HG02588 (cell line): ENCODE results near the gene RASIP1.

Source experiments
- ATAC-seq: cut with Tn5 transposase; IDR thresholded peaks from one replicate; pipeline ENCODE4 v1.9.1; 2021; ENCODE audit warnings: mild to moderate bottlenecking, moderate library complexity; ENCODE audit not compliant: unreplicated experiment

RASIP1 gene

DNA sequence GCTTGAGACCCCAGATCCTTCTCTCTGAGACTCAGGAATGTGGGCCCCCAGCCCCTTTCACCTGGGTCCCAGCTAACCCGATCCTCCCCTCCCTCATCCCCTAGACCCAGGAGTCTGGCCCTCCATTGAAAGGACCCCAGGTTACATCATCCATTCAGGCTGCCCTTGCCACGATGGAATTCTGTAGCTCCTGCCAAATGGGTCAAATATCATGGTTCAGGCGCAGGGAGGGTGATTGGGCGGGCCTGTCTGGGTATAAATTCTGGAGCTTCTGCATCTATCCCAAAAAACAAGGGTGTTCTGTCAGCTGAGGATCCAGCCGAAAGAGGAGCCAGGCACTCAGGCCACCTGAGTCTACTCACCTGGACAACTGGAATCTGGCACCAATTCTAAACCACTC lies 15.4 kb upstream of the RASIP1 start:
- ATAC-seq: no peak

DNA sequence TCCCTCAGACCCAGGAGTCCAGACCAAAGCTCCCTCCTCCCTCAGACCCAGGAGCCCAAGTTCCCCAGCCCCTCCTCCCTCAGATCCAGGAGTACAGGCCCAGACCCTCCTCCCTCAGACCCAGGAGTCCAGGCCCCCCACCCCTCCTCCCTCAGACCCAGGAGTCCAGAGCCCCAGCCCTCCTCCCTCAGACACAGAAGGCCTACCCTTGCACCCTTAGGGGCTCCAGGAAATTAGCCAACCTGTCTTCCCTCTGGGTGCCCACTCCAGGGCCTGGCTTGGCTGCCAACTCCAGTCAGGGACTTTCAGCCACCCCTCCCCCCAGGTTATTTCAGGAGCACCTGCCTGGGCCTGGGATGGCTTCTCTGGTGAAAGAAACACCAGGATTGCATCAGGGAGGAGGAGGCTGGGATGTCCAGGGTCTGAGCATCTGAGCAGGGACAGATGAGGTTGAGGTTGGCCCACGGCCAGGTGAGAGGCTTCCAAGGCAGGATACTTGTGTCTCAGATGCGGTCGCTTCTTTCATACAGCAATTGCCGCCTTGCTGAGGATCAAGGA lies 14.8 kb upstream of the RASIP1 start, which contains the start of gene FGF21:
Gene FGF21, plus strand, starts transcription at position 441 of the 558 bp plus-strand sequence. CDS start 713 bp downstream, outside the sequence.
- ATAC-seq: no peak

DNA sequence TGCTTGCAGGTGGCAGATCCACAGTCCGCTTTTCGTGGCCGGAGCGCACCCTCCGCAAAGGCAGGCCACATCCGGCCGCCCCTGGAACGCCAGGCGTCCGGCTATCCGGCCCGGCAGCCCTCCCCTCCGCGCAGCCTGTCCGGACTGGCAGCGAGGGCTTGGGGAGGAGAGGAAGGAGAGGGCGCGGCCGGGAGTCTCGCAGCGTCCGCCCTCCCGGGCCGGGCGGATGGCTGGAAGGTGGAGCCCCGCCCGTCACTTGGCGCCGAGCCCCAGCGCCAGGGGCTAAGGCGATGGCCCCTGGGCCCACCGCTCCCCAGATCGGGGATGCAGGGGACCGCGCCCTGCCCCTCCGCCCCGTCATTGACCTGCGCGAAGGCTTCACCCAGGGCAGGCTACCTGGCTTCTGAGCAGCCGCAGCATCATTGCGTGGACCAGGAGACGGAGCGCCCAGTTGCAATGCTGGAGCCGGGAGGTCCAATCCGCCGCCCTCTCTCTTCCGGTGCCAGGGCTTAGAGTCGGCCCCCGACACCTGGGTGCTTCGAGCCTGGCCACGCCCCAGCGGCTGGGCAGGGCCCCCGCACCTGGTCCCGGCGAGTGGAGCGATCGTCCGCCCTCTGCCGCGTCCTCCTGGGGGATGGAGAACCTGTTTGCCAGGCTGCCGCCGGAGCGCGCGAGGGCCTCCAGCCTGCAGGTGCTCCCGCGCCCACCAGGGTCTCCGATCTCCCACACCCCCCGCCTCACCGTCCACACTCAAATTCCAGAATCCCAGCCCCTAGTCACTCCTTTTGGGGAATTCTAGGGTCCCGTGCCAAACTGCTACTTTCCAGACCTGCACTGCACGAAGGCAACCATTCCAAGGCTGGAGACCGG lies 12.3 kb upstream of the RASIP1 start, which contains the start of gene FUT1:
Gene FUT1, minus strand, starts transcription at position 146 of the 870 bp plus-strand sequence. CDS start 1,360 bp downstream, outside the sequence.
- no peak for ATAC-seq

DNA sequence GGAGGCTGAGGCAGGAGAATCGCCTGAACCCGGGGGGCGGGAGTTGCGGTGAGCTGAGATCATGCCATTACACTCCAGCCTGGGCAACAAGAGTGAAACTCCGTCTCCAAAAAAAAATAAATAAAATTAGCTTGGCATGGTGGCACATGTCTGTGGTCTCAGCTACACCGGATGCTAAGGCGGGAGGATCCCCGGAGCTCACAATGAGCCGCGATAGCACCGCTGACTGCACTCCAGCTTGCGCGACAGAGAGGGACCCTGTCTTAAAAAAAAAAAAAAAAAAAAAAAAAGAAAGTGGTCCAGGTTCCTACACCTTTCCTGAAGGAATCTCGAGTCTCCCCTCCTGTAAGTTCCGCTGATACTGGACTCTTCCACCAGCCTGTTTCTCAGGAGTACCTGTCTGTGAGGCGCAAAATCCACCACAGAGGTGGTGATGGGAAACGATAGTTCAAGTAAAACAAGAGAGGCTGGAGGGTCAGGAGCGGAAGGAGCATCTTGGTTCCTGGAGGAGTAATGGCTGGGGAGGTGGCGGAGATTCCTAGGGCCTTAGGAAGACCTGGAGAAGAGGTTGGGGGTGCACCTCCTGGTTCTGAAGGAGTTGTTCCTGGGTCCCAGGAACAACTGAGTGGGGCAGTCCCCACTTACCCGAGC lies 11.6 kb upstream of the RASIP1 start:
- ATAC-seq: no peak

DNA sequence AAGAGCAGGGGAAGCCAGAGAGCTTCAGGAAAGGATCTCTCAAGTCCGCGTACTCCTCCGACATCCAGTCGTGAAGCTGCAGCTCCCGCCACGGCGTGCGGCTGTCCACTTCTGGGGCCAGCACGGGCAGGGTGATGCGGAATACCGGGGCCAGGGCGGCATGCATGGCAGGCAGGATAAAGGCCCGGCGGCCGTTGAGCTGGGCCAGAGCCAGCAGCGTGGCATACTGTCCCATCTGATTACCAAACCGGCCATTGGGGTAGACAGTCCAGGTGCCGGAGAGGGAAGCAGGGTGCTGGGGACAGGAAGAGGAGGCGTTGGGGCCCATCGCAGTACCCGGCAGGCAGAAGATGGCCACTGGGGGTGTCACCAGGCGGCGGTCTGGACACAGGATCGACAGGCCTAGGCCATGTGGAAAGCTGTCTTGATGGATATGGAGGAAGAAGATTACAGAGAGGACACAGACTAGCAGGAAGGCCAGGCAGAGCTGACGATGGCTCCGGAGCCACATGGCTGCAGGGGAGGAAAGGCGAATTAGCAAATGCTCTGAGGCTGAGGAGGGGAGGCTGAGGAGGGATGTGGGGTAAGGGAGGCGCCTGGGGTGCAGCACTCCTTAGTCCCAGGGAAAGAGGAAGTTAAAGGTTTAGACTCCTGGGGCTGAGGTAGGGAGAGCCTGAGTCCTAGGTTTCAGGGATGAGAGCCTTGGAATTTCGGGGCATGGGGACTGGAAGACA lies 10.5 kb upstream of the RASIP1 start:
- ATAC-seq: no peak

DNA sequence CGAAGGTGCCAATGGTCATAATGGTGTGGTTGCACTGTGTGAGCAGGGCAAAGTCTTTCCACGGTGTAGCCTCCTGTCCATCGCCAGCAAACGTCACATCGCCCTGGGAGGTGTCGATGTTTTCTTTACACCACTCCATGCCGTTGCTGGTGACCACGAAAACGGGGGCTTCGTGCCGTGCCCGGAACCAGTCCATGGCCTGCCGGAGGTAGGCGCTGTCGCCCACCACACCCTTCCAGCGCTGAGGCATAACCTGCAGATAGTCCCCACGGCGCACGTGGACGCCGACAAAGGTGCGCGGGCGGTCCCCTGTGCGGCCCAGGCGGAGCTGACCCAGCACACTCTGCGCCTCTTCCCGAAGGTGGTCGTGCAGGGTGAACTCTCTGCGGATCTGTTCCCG lies 9.9 kb upstream of the RASIP1 start:
- no peak for ATAC-seq

DNA sequence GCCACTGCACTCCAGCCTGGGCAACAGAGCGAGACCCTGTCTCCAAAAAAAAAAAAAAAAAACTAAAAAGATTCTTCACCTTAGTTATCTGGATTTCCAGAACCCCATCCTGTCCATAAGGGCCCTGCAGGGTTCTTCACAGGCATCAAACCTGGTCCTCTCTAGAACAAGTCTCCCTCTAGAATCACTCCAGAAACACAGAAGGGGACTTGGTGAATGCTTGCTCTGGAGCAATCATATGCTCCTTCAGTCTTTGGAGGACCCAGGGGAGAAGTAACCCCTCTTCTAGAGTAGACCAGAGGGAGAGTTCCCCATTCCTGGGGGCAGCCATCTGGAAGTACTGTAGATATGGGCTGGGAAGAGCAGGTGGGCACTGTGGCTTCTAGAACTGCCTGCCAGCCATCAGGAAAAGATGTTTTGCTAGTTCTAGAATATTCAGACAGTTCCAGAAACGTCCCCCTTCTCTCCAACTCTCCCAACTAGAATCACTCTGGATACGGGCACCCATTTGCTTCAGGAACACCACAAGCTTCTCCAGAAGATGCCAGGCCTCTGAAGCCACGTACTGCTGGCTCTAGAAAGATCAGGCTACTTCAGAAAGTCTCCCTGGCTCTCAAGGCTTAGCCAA lies 9.3 kb upstream of the RASIP1 start:
- ATAC-seq: no peak

DNA sequence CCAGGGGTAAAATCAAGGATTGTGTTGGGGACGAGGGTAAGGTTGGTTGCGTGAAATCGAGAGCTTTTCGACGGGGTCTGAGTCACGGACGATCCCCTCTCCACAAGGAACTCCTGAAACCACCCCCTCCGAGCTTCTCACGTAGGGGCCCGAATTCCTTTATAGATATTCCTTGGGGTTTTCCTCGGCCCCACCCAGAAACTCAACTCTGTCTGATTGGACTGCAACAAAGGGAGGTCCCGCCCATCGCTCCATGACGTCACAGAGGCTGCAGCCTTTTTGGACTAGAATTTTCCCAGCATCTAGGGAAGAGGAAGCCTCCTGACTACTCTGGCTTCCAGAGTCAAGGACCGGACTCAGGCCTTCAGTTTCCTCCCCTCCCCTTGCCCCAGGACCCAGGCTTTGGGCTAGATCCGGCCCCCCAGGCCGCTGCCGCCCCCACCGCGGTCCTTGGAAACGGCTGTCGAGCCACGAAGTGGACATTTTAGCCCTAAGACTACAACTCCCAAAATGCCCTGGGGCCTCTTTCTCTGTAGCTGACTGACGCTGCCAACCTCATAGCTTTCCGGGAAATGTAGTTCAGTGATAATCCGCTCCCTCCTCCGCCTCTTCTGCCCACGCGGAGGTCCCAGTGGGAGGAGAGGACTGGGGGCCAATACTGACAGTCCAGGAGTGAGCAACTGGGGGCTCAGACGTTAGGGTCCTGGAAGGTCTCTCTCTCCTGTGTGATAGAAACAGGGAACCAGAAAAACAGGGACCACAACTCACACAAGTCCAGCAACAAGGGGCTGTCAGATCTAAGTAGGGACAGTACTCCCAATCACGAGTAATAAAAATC lies 6.5 kb upstream of the RASIP1 start, which contains the start of gene IZUMO1:
Gene IZUMO1, minus strand, starts transcription at position 172 of the 838 bp plus-strand sequence. CDS start 1,050 bp downstream, outside the sequence.
- no peak for ATAC-seq

DNA sequence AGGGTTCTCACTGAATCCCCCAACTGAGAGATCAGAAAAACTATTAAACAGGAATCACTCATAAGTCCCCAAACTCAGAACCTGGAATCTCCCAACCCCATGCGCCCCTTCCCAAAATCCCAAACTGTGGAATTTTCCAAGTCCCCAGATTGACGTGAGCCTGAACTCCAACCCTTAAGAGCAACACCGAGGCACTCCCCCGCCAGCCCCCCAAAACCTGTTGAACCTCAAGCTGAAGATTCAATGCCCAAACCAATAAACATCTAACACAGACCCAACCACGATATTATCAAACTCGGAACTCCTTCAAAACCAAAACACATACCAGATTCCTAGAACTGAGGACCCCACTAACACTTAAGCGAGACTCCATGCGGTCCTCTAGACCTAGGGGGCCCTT lies 5.7 kb upstream of the RASIP1 start:
- ATAC-seq: no peak

DNA sequence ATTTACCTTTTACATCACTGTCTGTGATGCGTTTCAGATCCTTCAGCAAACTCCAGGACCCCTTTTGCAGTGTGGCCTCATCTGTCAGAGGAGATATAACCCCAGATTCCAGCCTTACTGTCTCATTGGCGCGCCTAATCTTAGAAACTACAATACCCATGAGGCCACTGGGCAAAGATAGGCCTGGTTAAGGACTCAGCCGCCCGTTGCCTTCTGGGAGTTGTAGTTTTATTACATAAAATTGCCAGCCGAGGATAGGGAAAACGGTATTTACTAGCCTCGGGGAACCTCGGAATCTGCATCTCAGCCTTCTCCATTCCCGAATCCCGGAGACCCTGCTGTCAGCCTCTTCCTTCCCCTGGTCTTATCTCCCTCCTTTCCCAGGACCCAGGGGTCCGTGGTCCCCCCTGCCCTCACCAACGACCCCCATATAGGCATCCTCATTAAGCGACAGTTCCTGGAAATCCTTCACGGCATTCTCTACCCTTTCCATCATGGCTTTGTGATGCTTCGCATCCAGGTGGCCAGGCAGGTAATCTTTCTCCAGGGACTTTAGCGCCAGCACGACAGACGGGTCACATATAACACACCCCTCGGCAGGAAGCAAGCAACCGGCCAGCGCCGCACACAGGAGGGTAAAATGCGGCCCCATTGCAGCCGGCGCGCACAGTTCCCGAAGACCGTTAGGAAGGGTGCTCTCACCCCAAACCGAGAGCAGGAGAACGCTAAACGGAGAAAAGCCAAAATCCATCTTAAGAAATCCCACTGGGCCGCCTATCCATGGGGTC lies 5.0 kb upstream of the RASIP1 start:
- ATAC-seq: no peak

DNA sequence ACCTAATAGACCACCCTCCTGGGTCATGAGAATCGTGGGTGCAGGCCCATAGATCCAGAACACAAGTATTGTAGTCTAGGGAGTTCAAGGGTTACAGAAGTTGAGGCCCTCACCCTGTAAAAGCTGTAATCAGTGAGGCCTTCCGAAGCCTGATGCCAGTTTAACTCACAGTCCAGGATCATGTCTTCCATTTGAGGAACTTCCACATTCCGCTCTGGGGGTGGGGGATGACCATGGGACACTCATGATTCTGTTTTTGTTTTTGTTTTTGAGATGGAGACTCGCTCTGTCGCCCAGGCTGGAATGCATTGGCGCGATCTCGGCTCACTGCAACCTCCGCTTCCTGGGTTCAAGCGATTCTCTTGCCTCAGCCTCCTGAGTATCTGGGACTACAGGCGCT lies 1.7 kb upstream of the RASIP1 start:
- no peak for ATAC-seq

DNA sequence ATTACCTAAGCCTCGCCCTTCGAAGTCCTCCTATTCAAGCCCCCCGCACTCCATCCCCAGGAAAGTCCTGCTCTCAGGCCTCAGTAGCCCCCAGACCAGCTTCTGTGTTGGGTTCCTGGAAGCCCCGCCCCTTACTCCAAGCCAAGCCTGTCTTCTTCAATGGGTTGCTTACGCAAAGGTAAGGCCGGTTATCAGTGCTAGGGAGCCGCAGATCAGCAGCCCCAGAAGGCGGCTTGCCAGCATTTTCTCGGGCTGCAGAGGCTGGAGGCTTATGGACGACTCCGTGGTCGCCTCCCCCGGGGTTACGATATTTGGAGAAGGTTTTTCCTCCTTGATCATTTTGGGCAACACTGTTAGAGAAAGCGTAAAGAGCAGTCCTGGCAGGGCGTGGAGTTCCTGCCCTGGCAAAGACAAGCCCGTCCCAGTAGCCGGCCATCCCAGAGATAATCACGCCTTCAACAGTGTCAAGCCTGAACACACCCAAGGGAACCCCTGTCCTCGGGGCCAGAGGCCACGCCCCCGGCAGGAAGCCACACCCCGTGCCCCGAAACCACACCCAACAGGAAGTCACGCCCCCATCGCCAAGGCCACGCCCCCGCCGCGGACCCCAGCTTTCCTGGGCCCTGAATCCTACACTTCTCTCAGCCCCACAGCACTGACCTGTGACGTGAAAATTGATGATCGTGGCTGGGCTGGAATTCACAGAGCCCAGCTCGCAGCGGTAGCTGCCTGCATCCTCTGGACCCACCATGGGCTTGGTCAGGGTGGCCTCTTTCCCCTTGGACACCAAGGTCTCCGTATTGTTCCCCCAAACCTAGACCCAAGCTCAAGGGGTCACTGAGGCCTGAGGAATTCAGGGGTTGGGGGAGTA lies 954 bp upstream of the RASIP1 start:
- no peak for ATAC-seq

DNA sequence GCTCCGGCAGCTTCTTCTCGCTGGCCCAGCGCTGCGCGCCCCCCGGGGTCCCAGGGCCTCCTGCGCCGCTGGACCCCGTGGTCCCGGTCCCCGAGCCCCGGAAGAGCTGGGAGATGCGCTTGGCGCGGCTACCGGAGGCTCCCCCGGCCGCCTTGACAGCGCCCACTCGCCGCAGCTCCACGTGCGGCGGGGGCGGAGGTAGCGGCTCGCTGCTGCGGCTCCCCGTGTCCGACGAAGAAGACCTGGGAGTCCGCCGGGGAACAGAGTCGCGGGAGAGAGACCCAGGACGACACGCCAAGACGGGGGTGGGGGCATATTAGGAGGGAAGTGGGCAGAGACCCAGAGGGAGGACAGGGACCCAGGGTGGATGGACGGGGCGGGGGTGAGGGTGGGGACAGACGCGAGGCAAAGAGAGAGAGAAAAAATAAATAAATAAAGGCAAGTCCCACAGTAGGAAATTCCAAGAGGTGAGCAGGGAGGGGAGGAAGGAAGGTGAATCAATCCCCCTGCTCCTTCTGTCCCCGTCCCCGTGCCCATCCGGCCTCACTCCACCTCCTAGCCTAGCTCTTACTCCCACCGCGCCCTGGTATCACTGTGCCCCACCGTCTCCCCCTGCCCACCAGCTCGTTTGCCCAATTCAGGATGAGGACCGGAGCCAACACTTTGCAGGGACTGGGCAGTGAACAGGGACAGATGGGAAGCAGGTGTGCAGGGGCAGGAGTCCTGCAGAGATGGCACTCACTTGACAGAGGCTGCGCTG lies 826 bp downstream of the RASIP1 start:
- no peak for ATAC-seq

DNA sequence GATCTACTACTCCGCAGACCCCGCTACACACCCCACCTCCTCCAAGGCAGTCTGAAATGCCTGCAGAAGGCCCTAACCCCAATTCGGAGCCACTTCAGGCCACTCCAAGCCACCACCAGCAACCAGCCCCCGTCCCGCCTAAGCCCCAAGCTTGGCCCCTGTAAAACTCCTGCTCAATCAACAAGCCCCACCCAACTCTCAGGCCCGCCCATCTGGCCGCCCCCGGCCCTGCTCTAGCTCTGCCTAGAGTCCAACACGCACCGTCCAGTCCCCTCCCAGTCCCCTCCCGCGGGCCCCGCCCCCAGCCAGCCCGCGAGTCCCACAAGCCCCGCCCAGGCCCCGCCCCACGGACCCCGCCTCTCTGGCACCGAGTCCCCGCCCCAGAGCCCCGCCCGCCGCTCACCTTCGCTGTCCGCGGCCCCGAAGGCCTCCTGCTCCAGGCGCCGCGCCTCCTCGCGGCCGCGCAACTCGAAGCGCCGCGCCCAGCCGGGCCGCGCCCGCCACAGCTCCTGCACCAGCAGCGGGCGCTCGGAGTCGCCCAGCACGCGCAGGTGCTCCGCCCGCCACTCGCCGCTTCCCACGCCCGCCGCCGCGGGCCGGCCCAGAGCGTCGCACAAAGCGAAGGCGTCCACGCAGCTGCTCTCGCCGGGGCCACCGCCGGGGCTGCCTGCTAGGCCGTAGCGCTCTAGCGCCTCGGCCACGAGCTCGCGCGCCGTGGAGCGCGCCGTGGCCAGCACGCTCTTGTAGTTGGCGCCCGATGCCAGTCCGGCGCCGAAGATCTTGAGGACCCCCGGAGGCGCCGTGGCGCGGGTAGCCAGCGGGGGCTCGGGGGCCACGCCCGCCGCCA lies 1.6 kb downstream of the RASIP1 start:
- peak; percentile 70 for ATAC-seq

DNA sequence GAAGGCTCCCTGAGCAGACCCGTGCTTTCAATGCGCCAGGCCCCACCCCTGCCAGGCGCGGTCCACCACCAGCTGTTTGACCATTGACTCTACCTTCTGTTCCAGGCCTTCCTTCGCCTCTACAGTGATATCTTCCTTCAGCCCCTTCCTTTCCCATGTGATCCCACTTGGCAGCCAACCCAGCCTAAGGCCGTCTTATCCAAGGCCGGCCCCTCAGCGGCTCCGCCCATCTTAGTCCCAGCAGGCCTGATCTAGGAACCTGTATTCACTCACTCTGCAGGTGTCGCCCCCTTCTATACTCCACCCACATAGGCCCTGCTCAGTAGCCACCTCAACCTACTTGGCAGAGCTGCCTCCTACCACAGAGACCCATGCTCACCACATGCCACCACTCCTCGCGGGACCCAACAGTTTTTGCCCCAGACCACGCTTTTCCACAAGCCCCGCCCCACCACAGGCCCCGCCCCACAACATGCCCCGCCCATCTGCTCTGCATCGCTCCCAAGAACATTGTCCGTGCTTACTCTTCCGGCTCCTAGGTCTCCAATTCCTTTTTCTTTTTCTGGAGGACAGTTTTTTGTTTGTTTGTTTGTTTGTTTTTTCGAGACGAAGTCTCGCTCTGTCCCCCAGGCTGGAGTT lies 2.9 kb downstream of the RASIP1 start:
- ATAC-seq: no peak
